Ishikawa (cell line): ENCODE measurements around the gene LAS1L.

Experiments
- CEBPB ChIP-seq: IDR thresholded peaks from 2 replicates; pipeline ENCODE4 v1.6.1; 2012
- CREB1 ChIP-seq: IDR thresholded peaks from 2 replicates; pipeline ENCODE4 v1.6.1; 2012; ENCODE audit warnings: low read depth
- EGR1 ChIP-seq: IDR thresholded peaks from 2 replicates; pipeline ENCODE4 v1.6.1; 2012
- EP300 ChIP-seq: IDR thresholded peaks from 2 replicates; pipeline ENCODE4 v1.6.1; 2012; ENCODE audit warnings: borderline replicate concordance
- FOXM1 ChIP-seq: IDR thresholded peaks from 2 replicates; pipeline ENCODE4 v1.6.1; 2012; ENCODE audit warnings: low read depth, borderline replicate concordance
- MAX ChIP-seq: IDR thresholded peaks from 2 replicates; pipeline ENCODE4 v1.6.1; 2012
- NFIC ChIP-seq: IDR thresholded peaks from 2 replicates; pipeline ENCODE4 v1.6.1; 2012
- RAD21 ChIP-seq: IDR thresholded peaks from 2 replicates; pipeline ENCODE4 v1.6.1; 2012; ENCODE audit warnings: low read depth
- REST ChIP-seq: IDR thresholded peaks from 2 replicates; pipeline ENCODE4 v1.6.1; 2012; ENCODE audit warnings: low read depth, mild to moderate bottlenecking
- TAF1 ChIP-seq: IDR thresholded peaks from 2 replicates; pipeline ENCODE4 v1.6.1; 2012; ENCODE audit warnings: low read depth, mild to moderate bottlenecking
- TCF12 ChIP-seq: IDR thresholded peaks from 2 replicates; pipeline ENCODE4 v1.6.1; 2012; ENCODE audit warnings: low read depth
- USF1 ChIP-seq: IDR thresholded peaks from 2 replicates; pipeline ENCODE4 v1.6.1; 2012
- YY1 ChIP-seq: IDR thresholded peaks from 2 replicates; pipeline ENCODE4 v1.6.1; 2012; ENCODE audit warnings: low read depth

GRCh38 chrX:65528705-65529340, 5.8 kb downstream of the LAS1L start:
- TF ChIP-seq FOXM1 (no peak), MAX (no peak), EP300 (no peak), EGR1 (no peak), YY1 (no peak), RAD21 (peak; percentile 61), TAF1 (no peak), CREB1 (no peak), REST (no peak), USF1 (no peak), NFIC (no peak), CEBPB (no peak), TCF12 (no peak)
